Astrocyte (in vitro differentiated cells and primary cell): ENCODE measurements around the gene PIM2.

Experiments
- EZH2 ChIP-seq: IDR thresholded peaks from 2 replicates; pipeline ENCODE4 v1.6.1; 2012; ENCODE audit warnings: mild to moderate bottlenecking, low read length, inconsistent platforms; ENCODE audit not compliant: insufficient read depth
- TF ChIP-seq, protein P1 (sequence below): IDR thresholded peaks from 2 replicates; pipeline ENCODE4 v1.5.1; 2011; ENCODE audit warnings: low read depth, mild to moderate bottlenecking, inconsistent platforms, low read length, moderate library complexity; ENCODE audit not compliant: insufficient read depth

DNA sequence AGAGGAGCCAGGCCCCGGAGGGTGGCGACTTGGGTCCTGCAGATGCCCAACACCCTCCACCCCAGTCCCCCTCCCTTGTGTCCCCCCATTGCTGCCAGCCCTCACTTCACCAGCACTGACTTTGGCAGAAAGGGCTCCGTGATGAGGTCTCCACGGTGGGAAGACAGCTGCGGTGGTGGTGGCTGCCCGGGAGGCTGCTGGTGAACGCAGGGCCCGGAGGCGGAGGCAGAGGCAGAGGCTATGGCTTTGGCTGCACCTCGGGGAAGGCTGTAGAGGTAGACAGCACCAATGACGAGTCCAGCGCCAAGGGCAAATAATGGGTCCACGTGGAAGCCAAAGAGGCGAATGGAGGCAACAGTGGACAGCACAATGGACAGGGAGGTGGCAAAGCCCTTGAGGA, 14.2 kb downstream of the PIM2 start:
- TF ChIP-seq, protein P1, sequence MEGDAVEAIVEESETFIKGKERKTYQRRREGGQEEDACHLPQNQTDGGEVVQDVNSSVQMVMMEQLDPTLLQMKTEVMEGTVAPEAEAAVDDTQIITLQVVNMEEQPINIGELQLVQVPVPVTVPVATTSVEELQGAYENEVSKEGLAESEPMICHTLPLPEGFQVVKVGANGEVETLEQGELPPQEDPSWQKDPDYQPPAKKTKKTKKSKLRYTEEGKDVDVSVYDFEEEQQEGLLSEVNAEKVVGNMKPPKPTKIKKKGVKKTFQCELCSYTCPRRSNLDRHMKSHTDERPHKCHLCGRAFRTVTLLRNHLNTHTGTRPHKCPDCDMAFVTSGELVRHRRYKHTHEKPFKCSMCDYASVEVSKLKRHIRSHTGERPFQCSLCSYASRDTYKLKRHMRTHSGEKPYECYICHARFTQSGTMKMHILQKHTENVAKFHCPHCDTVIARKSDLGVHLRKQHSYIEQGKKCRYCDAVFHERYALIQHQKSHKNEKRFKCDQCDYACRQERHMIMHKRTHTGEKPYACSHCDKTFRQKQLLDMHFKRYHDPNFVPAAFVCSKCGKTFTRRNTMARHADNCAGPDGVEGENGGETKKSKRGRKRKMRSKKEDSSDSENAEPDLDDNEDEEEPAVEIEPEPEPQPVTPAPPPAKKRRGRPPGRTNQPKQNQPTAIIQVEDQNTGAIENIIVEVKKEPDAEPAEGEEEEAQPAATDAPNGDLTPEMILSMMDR, result no peak
- TF ChIP-seq EZH2, result no peak
